Measurements from ENCODE around the gene TP63. TPM values are rescaled to one million over a fixed set of nuclear protein-coding genes. Genes with fewer than 3 reads are reported as not detected.

Gene TP63
- total and polyA plus RNA-seq, 11 donors, result 0.11 to 1.4 (median 0.37) TPM

DNA sequence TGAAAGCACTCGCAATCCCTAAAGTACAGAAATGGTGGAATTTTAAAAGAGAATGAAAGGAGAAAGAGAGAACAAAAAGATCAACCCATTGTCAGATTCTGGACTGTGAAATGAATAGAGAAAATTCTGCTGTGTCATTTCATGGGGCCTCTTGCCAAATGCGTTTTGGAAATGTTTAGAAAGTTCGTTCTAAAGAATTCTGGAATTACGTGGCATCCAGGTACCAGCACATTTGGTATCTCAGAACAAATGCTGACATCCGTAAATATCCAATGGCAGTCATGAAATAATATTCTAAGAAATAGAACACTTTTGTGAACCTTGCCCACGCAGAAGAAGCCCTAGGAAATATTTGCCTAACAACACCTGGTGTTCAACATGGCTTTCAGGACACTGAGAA lies 270.3 kb downstream of the TP63 start:
- Histone ChIP-seq H3K36me3 (no peaks in the 10 kb centered on the region), H3K27ac (no peak overlapping the region), H3K27me3 (no peaks in the 10 kb centered on the region), H3K4me1 (no peaks in the 10 kb centered on the region), H3K4me3 (no peak overlapping the region), H3K9me3 (no peaks in the 10 kb centered on the region)
- no peak for ATAC-seq
- TF ChIP-seq, protein P1, sequence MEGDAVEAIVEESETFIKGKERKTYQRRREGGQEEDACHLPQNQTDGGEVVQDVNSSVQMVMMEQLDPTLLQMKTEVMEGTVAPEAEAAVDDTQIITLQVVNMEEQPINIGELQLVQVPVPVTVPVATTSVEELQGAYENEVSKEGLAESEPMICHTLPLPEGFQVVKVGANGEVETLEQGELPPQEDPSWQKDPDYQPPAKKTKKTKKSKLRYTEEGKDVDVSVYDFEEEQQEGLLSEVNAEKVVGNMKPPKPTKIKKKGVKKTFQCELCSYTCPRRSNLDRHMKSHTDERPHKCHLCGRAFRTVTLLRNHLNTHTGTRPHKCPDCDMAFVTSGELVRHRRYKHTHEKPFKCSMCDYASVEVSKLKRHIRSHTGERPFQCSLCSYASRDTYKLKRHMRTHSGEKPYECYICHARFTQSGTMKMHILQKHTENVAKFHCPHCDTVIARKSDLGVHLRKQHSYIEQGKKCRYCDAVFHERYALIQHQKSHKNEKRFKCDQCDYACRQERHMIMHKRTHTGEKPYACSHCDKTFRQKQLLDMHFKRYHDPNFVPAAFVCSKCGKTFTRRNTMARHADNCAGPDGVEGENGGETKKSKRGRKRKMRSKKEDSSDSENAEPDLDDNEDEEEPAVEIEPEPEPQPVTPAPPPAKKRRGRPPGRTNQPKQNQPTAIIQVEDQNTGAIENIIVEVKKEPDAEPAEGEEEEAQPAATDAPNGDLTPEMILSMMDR (IDR thresholded peaks at IDR 0.05), result no peak
- TF ChIP-seq POLR2A (IDR thresholded peaks at IDR 0.05), result no peak
- DNase-seq, result no peak
- WGBS, 4 donors, result 91 to 94% (median 92%) methylated on average over 6 of the region's 6 CpGs
- intact Hi-C loops (cut with DNase I), result no loop called here

DNA sequence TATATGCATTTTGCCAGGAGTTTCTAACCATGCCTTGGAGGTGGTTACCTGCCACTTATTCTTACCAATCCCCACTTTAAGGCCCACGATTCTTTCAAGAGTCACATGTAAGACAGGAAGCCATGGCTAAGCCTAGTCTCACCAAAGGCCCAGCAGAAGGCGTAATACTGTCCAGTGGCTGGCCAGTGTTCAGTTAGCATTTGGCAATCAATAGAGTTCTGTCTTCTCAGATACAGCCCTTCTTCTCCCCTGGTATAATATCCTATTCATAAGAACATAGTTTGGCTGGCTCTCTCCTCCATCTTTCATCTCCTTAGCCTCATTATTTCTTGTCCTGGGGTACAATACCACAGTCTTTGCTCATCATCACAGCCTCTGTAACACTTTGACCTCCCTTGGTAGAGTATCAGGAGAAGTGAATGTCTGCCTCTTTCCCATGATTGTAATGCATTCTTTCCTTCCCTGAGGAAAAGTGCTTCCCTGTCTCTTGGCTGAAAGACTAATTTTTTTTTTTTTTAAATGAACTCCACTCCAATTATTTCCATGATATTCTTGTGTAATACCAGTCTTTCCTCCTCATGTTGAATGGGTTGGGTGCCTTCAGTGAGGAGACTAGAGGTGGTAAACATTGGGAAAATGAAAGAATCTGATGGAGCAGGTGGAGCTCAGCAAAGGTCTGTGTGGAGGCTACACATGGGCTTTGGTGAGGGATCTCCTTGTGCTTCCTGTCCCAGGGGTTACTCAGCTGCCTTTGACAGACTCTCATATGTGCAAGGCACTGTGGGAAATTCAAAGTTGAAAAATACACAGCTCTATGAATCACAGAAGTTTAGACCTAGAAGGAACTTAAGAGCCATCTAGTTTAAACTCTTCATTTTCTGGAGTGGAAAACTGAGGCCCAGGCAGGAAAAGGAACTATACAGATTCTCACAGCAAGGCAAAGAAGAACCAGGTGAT lies 271.3 kb downstream of the TP63 start:
- ATAC-seq, result peak in 2 of 4 donors; percentile 31 to 91
- no peak for TF ChIP-seq POLR2A (IDR thresholded peaks at IDR 0.05)
- TF ChIP-seq, protein P1 (IDR thresholded peaks at IDR 0.05), result no peak
- 71 to 89% (median 77%) methylated on average over 2 of the region's 2 CpGs for WGBS, 4 donors
- DNase-seq, result peak in 1 of 5 donors; percentile 24
- Histone ChIP-seq H3K9me3 (no peaks in the 10 kb centered on the region), H3K4me1 (no peaks in the 10 kb centered on the region), H3K4me3 (no peak overlapping the region), H3K27me3 (no peaks in the 10 kb centered on the region), H3K36me3 (no peaks in the 10 kb centered on the region), H3K27ac (no peak overlapping the region)
- intact Hi-C loops (cut with DNase I), result no loop called here

DNA sequence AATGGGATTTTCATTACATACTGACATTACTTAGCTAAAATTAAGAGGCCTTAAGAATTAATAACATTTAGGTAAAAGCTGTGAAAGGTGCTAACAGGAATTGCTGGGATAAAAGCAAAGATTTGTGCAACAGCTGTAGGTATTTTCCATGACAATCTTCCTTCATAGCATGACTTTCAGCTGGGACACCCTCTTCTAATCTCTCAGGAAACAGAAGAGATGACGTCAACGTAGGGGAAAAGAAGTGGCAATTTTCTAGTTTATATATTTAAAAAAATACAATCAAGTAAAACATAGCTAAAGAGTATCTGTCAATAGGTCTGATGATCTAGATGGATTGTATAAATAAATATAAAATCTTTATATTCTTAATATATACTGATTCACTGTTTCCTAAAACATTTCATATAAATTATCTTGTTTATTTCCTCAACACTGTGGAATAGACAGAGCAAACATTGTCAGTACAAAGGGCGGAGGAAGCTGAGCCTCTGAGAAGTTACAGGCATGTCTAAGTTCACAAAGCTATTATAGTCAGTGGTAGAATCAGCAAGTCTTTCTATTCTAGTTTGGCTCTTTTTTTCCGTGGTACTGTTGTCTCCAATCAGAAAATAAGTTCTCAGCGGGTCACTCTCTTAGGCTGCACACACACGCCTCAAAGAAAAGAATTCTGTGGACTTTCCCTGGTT lies 272.5 kb downstream of the TP63 start:
- intact Hi-C loops (cut with DNase I), result no loop called here
- H3K4me3 ChIP-seq, result no peak overlapping the region
- TF ChIP-seq, protein P1 (IDR thresholded peaks at IDR 0.05), result no peak
- no peak for TF ChIP-seq POLR2A (IDR thresholded peaks at IDR 0.05)
- H3K4me1 ChIP-seq, result no peaks in the 10 kb centered on the region
- H3K9me3 ChIP-seq, result no peaks in the 10 kb centered on the region
- no peaks in the 10 kb centered on the region for H3K36me3 ChIP-seq
- H3K27me3 ChIP-seq, result no peaks in the 10 kb centered on the region
- ATAC-seq (peak in 1 of 4 donors; percentile 24), DNase-seq (no peak)
- H3K27ac ChIP-seq, result no peak overlapping the region
- 47 to 56% (median 53%) methylated on average over 6 of the region's 6 CpGs for WGBS, 4 donors

DNA sequence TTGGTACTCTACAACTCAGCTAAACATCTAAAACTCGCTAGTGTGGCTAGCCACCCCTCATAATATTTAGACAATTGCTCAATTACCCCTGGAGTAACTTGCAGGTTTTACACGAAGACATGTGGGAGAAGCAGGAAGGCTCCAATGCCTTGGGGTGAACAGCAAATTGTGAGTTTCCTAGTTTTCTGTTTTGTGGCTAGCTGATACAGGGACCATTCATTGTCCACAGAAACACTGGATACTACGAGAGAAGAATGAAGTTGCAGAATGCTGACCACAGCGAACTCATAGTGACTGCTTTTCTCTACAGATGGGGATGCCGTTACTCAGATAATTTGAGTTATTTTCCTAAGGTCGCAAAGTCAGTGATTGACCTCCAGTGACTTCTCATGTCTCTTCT lies 276.6 kb downstream of the TP63 start:
- ATAC-seq (no peak), DNase-seq (no peak)
- H3K27me3 ChIP-seq, result no peaks in the 10 kb centered on the region
- H3K27ac ChIP-seq, result no peak overlapping the region
- TF ChIP-seq, protein P1 (IDR thresholded peaks at IDR 0.05), result no peak
- no peak for TF ChIP-seq POLR2A (IDR thresholded peaks at IDR 0.05)
- intact Hi-C loops (cut with DNase I), result no loop called here
- WGBS, 4 donors, result 79 to 91% (median 86%) methylated on average over 6 of the region's 6 CpGs
- no peak overlapping the region for H3K4me3 ChIP-seq
- no peaks in the 10 kb centered on the region for H3K4me1 ChIP-seq
- no peaks in the 10 kb centered on the region for H3K9me3 ChIP-seq
- no peaks in the 10 kb centered on the region for H3K36me3 ChIP-seq
